GM19193 (cell line): Measurements from ENCODE around the gene ZNF674.

Experiments used
- POLR2A ChIP-seq: IDR thresholded peaks from 4 replicates; pipeline ENCODE4 v1.6.1; 2011; ENCODE audit not compliant: insufficient read depth, insufficient read length; ENCODE audit errors: extremely low read depth

The ZNF674 gene

DNA sequence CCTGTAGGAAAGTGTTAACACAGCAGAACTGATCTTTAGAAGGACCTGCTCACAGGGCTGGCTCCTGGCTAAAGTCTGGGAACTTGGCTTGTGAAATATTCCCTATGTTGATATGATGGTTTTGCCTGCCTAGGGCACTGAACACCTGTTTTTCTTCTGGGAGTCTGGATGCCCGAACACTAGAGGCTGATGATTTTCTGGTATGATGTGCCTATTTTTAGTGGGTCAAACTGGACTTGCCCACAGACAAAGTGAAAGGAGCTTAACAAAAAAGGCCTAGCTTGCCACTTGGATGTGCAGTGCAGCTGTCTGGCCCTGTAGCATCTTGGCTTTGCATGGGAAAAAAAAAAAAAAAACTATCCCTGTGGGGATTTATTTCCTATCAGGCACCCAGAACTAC, 39.1 kb downstream of the ZNF674 start:
- TF ChIP-seq POLR2A: no peak

DNA sequence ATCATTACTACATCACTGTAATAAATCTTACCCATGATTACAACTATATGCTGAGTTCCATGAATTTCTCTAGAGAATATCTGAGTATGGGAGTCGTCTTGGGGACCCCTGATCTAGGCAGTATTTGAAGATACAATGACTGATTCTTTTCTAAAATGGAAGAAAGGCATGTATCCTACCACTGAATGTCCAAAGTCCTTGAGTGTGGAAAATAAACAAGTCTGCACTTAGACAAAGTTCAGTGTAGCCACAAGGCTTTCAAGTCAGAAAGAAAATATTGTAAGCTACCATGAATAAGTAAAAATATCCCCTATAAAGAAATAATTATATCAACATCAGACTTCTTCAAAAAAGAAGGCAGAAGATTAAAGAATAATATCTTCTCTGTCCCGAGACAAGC, 42.4 kb downstream of the ZNF674 start:
- TF ChIP-seq POLR2A: no peak

- TF ChIP-seq POLR2A: no peak
Observed at GRCh38 chrX:46500054-46500453, 45.2 kb downstream of the ZNF674 start.

GRCh38 chrX:46488712-46489111, 56.5 kb downstream of the ZNF674 start:
- no peak for TF ChIP-seq POLR2A

- no peak for TF ChIP-seq POLR2A
Observed at GRCh38 chrX:46485897-46486296, 59.3 kb downstream of the ZNF674 start.

DNA sequence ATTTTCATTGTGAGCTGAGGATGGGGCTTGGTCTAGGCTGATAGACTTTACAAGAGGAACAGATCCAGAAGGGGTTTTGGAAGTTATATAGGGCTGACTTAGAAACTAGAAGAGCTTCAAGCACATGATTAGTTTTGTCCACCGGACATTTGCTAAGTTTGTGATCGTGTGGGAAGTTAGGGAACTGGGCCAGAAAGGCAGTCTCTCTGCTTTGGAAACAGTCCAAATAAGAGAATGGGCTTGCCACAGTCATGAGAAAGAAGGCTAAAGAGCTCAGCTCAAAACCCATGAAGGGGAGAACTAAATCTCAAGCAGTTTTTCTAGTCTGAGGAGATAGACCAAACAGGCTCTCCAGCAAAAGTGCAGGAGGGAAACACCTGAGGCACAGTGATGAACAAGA, 67.8 kb downstream of the ZNF674 start:
- TF ChIP-seq POLR2A: no peak

GRCh38 chrX:46465203-46465602, 80.0 kb downstream of the ZNF674 start:
- TF ChIP-seq POLR2A: no peak

DNA sequence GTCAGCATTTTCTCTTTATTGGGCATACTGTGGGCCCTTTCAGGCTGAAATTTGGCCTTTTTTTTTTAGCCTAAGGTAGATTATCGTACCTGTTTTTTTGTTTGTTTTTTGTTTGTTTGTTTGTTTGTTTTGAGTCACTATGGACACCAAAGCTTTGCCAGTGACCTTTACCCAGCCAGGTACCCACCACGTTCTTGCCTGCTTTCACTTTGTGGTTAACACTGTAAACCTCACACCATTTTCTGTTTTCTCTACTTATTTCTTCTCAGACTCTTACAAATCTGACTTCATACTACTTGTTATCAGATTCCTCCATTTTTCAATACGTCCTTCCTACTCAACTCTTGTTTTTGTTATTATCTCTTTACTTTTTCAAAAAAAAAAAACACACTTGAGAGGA, 81.5 kb downstream of the ZNF674 start:
- no peak for TF ChIP-seq POLR2A

DNA sequence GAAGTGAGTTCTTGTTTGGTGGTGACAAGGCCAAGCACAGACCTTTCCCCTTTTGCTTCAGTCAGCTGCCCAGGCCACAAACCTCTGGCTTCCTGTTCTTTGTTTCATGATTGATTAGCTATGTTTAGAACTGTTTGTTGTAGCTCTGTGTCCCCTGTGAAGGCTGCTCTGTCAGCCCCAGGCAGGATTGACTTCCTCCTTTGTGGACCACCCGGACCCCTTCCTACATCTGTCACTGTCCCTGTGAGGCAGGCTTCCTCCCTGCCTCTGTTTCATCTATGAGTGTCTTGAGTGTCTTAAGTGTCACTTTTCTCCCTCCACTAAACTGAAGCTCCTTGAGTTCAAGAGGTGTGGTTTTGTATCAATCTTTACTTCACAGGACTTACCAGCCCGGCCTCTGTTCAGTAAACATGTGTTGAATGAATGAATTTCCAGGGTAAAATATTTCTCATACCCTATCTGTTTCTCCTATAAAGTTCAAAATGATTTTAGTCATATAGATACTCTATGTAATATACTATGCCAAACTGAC, 83.5 kb downstream of the ZNF674 start:
- TF ChIP-seq POLR2A: no peak

DNA sequence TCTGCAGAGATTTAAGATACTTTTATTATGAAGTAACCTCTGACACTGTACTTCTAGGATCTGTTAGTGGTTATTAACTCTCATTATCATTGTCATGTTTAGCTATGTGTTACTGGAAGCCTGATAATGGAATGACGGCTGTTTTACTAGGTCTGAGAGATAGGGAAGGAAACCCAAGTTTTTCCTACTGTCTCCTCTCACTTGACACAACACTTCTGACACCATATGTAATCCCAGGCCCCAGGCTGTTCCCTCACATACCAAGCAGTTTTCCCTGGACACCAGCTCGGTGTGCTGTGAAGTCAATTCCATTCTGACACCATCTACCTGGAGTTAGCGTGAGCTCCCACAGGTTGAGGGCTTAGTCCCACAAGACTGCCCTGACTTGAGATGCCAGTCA, 85.6 kb downstream of the ZNF674 start:
- TF ChIP-seq POLR2A: no peak

DNA sequence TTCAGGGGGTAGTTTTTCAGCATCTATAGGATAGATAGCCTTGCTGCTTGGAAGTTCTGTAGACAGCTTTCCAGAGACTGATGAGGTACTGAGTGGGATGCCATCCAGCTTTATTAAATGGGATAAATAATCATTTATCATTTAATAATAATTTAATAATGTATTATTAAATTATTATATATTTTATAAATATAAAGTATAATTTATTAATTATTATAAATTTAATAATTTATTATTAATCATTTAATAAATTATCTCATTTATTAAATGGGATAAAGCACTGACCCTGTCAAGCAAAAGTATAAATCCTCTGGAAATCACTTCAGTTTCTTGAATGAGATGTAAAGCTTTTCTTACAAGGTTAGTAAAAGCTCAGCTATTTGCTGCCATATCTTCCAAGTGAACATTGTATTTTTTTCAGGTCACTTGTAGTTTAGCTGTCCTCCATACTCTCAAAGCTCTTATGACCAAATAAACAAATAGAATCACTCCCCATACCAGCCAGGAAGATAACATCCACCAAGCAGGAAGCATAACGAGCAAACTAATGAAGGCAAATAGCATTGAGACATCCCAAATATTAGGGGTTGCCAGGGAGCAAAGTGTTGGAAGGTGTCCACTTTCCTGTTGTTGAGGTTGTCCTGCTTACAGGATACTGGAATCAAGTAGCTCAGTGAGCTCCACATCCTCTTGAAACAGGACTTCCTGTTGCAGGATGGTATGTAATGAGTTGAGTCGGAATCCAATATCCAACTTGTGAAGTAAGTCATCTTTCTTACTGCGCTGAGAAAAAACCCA, 88.9 kb downstream of the ZNF674 start:
- TF ChIP-seq POLR2A: no peak
